Activated naive CD8-positive, alpha-beta T cell (primary cell): Measurements from ENCODE around the gene FAM53B.

Source experiments
- H3K27ac Mint-ChIP-seq: one replicate; pipeline ENCODE4 v1.8.0; 2021; ENCODE audit warnings: mixed read lengths
- H3K27me3 Mint-ChIP-seq: one replicate; pipeline ENCODE4 v1.8.0; 2021; ENCODE audit warnings: mixed read lengths
- H3K36me3 Mint-ChIP-seq: one replicate; pipeline ENCODE4 v1.8.0; 2021; ENCODE audit warnings: mixed read lengths
- H3K4me1 Mint-ChIP-seq: one replicate; pipeline ENCODE4 v1.8.0; 2021; ENCODE audit warnings: low read depth, mixed read lengths
- H3K4me3 Mint-ChIP-seq: one replicate; pipeline ENCODE4 v1.8.0; 2021; ENCODE audit warnings: mild to moderate bottlenecking, mixed read lengths
- H3K9me3 Mint-ChIP-seq: one replicate; pipeline ENCODE4 v1.8.0; 2021; ENCODE audit warnings: low read depth, mixed read lengths

Gene FAM53B

GRCh38 chr10:124607693-124608092 lies 136.5 kb downstream of the FAM53B start:
- Mint-ChIP-seq H3K4me1 (peaks cover 17% of the 10 kb centered on the region), H3K9me3 (no peaks in the 10 kb centered on the region), H3K36me3 (no peaks in the 10 kb centered on the region), H3K4me3 (no peak overlapping the region), H3K27me3 (no peaks in the 10 kb centered on the region), H3K27ac (no peak overlapping the region)

GRCh38 chr10:124606822-124607221 lies 137.4 kb downstream of the FAM53B start:
- Mint-ChIP-seq H3K36me3 (no peaks in the 10 kb centered on the region), H3K4me3 (no peak overlapping the region), H3K9me3 (no peaks in the 10 kb centered on the region), H3K27me3 (no peaks in the 10 kb centered on the region), H3K27ac (no peak overlapping the region), H3K4me1 (peaks cover 10% of the 10 kb centered on the region)

- Mint-ChIP-seq H3K27ac (no peak overlapping the region), H3K9me3 (no peaks in the 10 kb centered on the region), H3K4me3 (no peak overlapping the region), H3K4me1 (peaks cover 5% of the 10 kb centered on the region), H3K36me3 (no peaks in the 10 kb centered on the region), H3K27me3 (no peaks in the 10 kb centered on the region)
Measured at GRCh38 chr10:124605856-124606812, 138.0 kb downstream of the FAM53B start.

GRCh38 chr10:124605481-124605855 lies 138.7 kb downstream of the FAM53B start:
- Mint-ChIP-seq H3K27ac (no peak overlapping the region), H3K9me3 (no peaks in the 10 kb centered on the region)

GRCh38 chr10:124605001-124605370 lies 139.2 kb downstream of the FAM53B start:
- H3K27ac Mint-ChIP-seq, result no peak overlapping the region
- H3K4me1 Mint-ChIP-seq, result peaks cover 1% of the 10 kb centered on the region
- no peaks in the 10 kb centered on the region for H3K36me3 Mint-ChIP-seq
- no peaks in the 10 kb centered on the region for H3K9me3 Mint-ChIP-seq
- H3K4me3 Mint-ChIP-seq, result no peak overlapping the region
- no peaks in the 10 kb centered on the region for H3K27me3 Mint-ChIP-seq

More at GRCh38 chr10:124605481-124605855, 138.7 kb downstream of the FAM53B start:
- Mint-ChIP-seq H3K4me3 (no peak overlapping the region), H3K4me1 (peaks cover 2% of the 10 kb centered on the region), H3K27me3 (no peaks in the 10 kb centered on the region), H3K36me3 (no peaks in the 10 kb centered on the region)

GRCh38 chr10:124604214-124605000 lies 139.8 kb downstream of the FAM53B start:
- no peaks in the 10 kb centered on the region for H3K4me1 Mint-ChIP-seq
- H3K27ac Mint-ChIP-seq, result no peak overlapping the region
- no peaks in the 10 kb centered on the region for H3K27me3 Mint-ChIP-seq
- no peaks in the 10 kb centered on the region for H3K36me3 Mint-ChIP-seq
- no peaks in the 10 kb centered on the region for H3K9me3 Mint-ChIP-seq
- no peak overlapping the region for H3K4me3 Mint-ChIP-seq

GRCh38 chr10:124603376-124604213 lies 140.6 kb downstream of the FAM53B start:
- no peaks in the 10 kb centered on the region for H3K9me3 Mint-ChIP-seq
- H3K4me1 Mint-ChIP-seq, result no peaks in the 10 kb centered on the region
- H3K27ac Mint-ChIP-seq, result no peak overlapping the region
- H3K27me3 Mint-ChIP-seq, result no peaks in the 10 kb centered on the region
- H3K4me3 Mint-ChIP-seq, result no peak overlapping the region
- no peaks in the 10 kb centered on the region for H3K36me3 Mint-ChIP-seq

GRCh38 chr10:124602646-124603365 lies 141.4 kb downstream of the FAM53B start:
- Mint-ChIP-seq H3K36me3 (no peaks in the 10 kb centered on the region), H3K27me3 (no peaks in the 10 kb centered on the region), H3K4me3 (no peak overlapping the region), H3K9me3 (no peaks in the 10 kb centered on the region), H3K27ac (no peak overlapping the region), H3K4me1 (no peaks in the 10 kb centered on the region)

GRCh38 chr10:124602121-124602561 lies 142.0 kb downstream of the FAM53B start:
- no peaks in the 10 kb centered on the region for H3K9me3 Mint-ChIP-seq
- no peak overlapping the region for H3K4me3 Mint-ChIP-seq
- H3K27me3 Mint-ChIP-seq, result no peaks in the 10 kb centered on the region
- no peaks in the 10 kb centered on the region for H3K36me3 Mint-ChIP-seq
- no peaks in the 10 kb centered on the region for H3K4me1 Mint-ChIP-seq
- H3K27ac Mint-ChIP-seq, result no peak overlapping the region

- Mint-ChIP-seq H3K4me3 (no peak overlapping the region), H3K27ac (no peak overlapping the region), H3K9me3 (no peaks in the 10 kb centered on the region)
Measured at GRCh38 chr10:124601431-124602120, 142.6 kb downstream of the FAM53B start.

GRCh38 chr10:124601016-124601415 lies 143.2 kb downstream of the FAM53B start:
- Mint-ChIP-seq H3K27me3 (no peaks in the 10 kb centered on the region), H3K4me3 (no peak overlapping the region), H3K36me3 (no peaks in the 10 kb centered on the region), H3K4me1 (no peaks in the 10 kb centered on the region), H3K27ac (no peak overlapping the region), H3K9me3 (no peaks in the 10 kb centered on the region)

More at GRCh38 chr10:124601431-124602120, 142.6 kb downstream of the FAM53B start:
- no peaks in the 10 kb centered on the region for H3K4me1 Mint-ChIP-seq
- no peaks in the 10 kb centered on the region for H3K36me3 Mint-ChIP-seq
- no peaks in the 10 kb centered on the region for H3K27me3 Mint-ChIP-seq

- H3K9me3 Mint-ChIP-seq, result no peaks in the 10 kb centered on the region
- no peaks in the 10 kb centered on the region for H3K27me3 Mint-ChIP-seq
- H3K27ac Mint-ChIP-seq, result no peak overlapping the region
- H3K4me1 Mint-ChIP-seq, result no peaks in the 10 kb centered on the region
- no peak overlapping the region for H3K4me3 Mint-ChIP-seq
- peaks cover 2% of the 10 kb centered on the region for H3K36me3 Mint-ChIP-seq
Measured at GRCh38 chr10:124600051-124600880, 143.9 kb downstream of the FAM53B start.

- no peaks in the 10 kb centered on the region for H3K27me3 Mint-ChIP-seq
- H3K4me3 Mint-ChIP-seq, result no peak overlapping the region
- no peak overlapping the region for H3K27ac Mint-ChIP-seq
- H3K36me3 Mint-ChIP-seq, result peaks cover 2% of the 10 kb centered on the region
- H3K4me1 Mint-ChIP-seq, result peaks cover 1% of the 10 kb centered on the region
- H3K9me3 Mint-ChIP-seq, result no peaks in the 10 kb centered on the region
Measured at GRCh38 chr10:124599588-124600050, 144.6 kb downstream of the FAM53B start.
